COLO668 (cell line): ENCODE data around the gene MT1X.
"Not testable (repeated sequence)": the region's sequence is repeated elsewhere in the genome, so short reads cannot be mapped to it uniquely, and the experiment has no call there.

Experiments
- DNase-seq: peaks from one replicate; lab custom pipeline; 2025; ENCODE audit not compliant: unreplicated experiment; lab: John Stamatoyannopoulos, UW

MT1X gene

GRCh38 chr16:56708525-56709442, 26.5 kb downstream of the MT1X start:
- DNase-seq: no peak

GRCh38 chr16:56709443-56710040, 27.3 kb downstream of the MT1X start:
- DNase-seq: no peak

- no peak for DNase-seq
Measured at GRCh38 chr16:56710181-56710737, 28.0 kb downstream of the MT1X start.

- DNase-seq: no peak
Measured at GRCh38 chr16:56711862-56712261, 29.6 kb downstream of the MT1X start.

- no peak for DNase-seq
Measured at GRCh38 chr16:56713794-56714193, 31.5 kb downstream of the MT1X start.

- no peak for DNase-seq
Measured at GRCh38 chr16:56715126-56715525, 32.9 kb downstream of the MT1X start.

- no peak for DNase-seq
Measured at GRCh38 chr16:56716761-56717160, 34.5 kb downstream of the MT1X start.

- DNase-seq: not testable (repeated sequence)
Measured at GRCh38 chr16:56717532-56717931, 35.3 kb downstream of the MT1X start.

- no peak for DNase-seq
Measured at GRCh38 chr16:56722200-56722842, 40.1 kb downstream of the MT1X start.

- DNase-seq: no peak
Measured at GRCh38 chr16:56724191-56724590, 41.9 kb downstream of the MT1X start.

GRCh38 chr16:56726283-56726682, 44.0 kb downstream of the MT1X start:
- DNase-seq: no peak

- no peak for DNase-seq
Measured at GRCh38 chr16:56726926-56727325, 44.7 kb downstream of the MT1X start.

- DNase-seq: no peak
Measured at GRCh38 chr16:56728027-56728426, 45.8 kb downstream of the MT1X start.

- no peak for DNase-seq
Measured at GRCh38 chr16:56728980-56729734, 46.9 kb downstream of the MT1X start.

- peak; percentile 95 for DNase-seq
Measured at GRCh38 chr16:56729735-56730662, 47.7 kb downstream of the MT1X start, which contains the start of gene NUP93. Gene NUP93, plus strand, starts transcription at chr16:56730129. Its CDS starts 18,119 bp downstream, at chr16:56748248.

GRCh38 chr16:56732366-56732765, 50.1 kb downstream of the MT1X start:
- DNase-seq: no peak

GRCh38 chr16:56732832-56733231, 50.6 kb downstream of the MT1X start:
- DNase-seq: no peak
